ENCODE results near the gene ANKS1B.

DNA sequence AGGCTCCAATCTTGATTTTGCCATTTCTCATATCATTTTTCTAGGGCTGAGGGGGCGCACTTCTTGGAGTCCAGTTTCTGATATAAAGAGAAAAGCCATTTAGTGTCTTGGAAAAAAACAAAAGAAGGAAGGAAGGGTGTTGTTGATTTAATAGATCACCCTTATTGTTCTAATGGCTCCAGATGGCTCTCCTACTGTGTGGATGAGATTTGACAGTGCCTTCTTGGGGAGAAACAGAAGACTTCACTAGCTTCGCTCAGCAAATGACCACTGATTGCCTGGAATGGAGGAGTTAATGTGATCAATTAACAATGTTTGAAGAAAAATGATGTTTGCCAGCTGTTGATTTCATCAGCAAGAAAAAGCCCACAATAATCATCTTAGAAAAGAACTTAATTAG, 1123.5 kb downstream of the ANKS1B start:
- TF ChIP-seq, protein P1, sequence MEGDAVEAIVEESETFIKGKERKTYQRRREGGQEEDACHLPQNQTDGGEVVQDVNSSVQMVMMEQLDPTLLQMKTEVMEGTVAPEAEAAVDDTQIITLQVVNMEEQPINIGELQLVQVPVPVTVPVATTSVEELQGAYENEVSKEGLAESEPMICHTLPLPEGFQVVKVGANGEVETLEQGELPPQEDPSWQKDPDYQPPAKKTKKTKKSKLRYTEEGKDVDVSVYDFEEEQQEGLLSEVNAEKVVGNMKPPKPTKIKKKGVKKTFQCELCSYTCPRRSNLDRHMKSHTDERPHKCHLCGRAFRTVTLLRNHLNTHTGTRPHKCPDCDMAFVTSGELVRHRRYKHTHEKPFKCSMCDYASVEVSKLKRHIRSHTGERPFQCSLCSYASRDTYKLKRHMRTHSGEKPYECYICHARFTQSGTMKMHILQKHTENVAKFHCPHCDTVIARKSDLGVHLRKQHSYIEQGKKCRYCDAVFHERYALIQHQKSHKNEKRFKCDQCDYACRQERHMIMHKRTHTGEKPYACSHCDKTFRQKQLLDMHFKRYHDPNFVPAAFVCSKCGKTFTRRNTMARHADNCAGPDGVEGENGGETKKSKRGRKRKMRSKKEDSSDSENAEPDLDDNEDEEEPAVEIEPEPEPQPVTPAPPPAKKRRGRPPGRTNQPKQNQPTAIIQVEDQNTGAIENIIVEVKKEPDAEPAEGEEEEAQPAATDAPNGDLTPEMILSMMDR (IDR thresholded peaks at IDR 0.05; ENCODE audit: low read length) = no peak
- TF ChIP-seq EZH2 (IDR thresholded peaks at IDR 0.05; ENCODE audit: borderline replicate concordance, low read length) = no peak

Measured in OCI-LY1 (cell line).